Measurements from ENCODE around the gene SETD6.

SETD6 gene

DNA sequence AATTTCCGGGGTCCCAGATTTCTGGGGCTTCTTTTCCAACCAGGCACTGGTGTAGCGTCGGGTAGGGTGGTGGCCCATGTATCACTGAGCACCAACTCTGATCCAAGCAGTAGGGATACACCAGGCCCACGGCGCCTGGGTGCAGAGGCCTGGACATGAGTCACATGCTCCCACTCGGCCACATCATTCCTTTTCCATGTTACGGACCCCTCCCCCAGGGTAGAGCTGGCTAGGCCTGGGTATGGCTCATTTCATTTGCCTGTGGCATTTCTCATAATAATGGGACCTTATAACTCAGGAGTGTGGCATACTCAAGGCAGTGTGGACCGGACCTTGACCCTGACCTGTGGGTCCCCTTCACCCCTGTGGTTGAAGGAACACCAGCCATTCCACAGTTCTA lies 33.4 kb upstream of the SETD6 start:
- no CpG with 5 or more reads among the region's 8 CpGs for WGBS, 2 donors (ENCODE audit: extremely low coverage in 2 of 2, insufficient read length in 2 of 2, insufficient replicate concordance in 1 of 2)

DNA sequence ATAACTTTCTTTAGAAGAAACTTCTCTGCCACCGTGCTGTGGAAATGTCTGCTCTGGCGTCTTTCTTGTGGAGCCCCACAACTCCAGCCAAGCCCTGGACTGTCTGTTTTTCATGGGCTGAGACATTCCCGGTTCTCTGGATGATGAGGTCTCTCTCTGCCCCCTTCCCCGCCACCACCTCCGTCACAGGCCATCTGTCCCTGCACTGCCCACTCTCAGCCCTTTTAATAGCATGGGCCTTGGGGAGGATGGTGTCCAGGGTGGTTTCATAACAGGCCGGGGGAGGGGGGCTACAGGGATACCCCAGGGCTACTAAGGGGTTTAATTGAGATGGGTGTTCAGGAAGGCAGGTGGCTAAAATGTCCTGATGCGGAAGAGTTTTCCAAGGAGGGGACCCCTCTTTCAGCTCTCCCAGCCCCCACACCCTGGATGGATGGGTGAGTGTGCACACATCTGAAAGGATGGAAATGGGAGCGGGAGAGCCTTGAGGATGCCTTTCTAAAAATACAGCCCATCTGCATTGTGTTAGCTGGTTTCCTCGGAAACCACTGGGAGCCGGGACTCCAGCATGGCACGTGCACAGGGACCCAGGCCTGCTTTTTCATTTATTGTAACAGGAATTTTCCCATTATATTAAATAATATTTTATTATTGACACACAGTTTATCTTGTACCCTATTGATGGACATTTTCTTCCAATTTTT lies 30.0 kb upstream of the SETD6 start:
- Histone ChIP-seq H3K4me3 (ENCODE audit: low read length in 2 of 2) (no peak overlapping the region), H2BK120ac (ENCODE audit: low read depth, low read length) (no peak overlapping the region), H4K91ac (ENCODE audit: low read depth, low read length, poor library complexity) (no peak overlapping the region), H3K9me3 (replicated peaks in 1 of 2; ENCODE audit: control insufficient read depth in 2 of 2, insufficient read depth in 1 of 2, low read depth in 1 of 2, low read length in 2 of 2) (no peaks in the 10 kb centered on the region), H4K8ac (ENCODE audit: low read depth, low read length) (no peak overlapping the region), H2BK12ac (ENCODE audit: low read length) (no peak overlapping the region), H3K36me3 (replicated peaks in 1 of 2; ENCODE audit: control insufficient read depth in 2 of 2, insufficient read depth in 2 of 2, low read length in 2 of 2) (no peaks in the 10 kb centered on the region), H3K18ac (ENCODE audit: low read length) (no peak overlapping the region), H2BK5ac (ENCODE audit: low read length) (no peak overlapping the region), H2AK5ac (ENCODE audit: low read depth, low read length) (no peak overlapping the region), H2AFZ (ENCODE audit: low read length) (no peak overlapping the region), H3K4ac (ENCODE audit: low read length) (no peak overlapping the region), H3K27ac (replicated peaks; ENCODE audit: low read length) (no peak overlapping the region), H3K4me2 (ENCODE audit: insufficient read depth, low read length, poor library complexity, severe bottlenecking) (no peak overlapping the region), H3K9ac (ENCODE audit: low read depth, low read length, poor library complexity) (no peak overlapping the region), H3K23ac (ENCODE audit: low read depth, low read length, poor library complexity) (no peak overlapping the region), H3K14ac (ENCODE audit: low read length) (no peak overlapping the region), H2BK15ac (ENCODE audit: low read length) (no peak overlapping the region), H3K27me3 (ENCODE audit: control insufficient read depth in 3 of 3, insufficient read depth in 3 of 3, low read depth in 1 of 3, low read length in 3 of 3) (no peaks in the 10 kb centered on the region), H3K79me1 (ENCODE audit: low read depth, low read length) (no peaks in the 10 kb centered on the region), H3K4me1 (ENCODE audit: control insufficient read depth in 2 of 2, insufficient read depth in 1 of 2, low read depth in 1 of 2, low read length in 2 of 2) (peaks cover 6 to 11% of the 10 kb centered on the region in 2 donors)
- DNase-seq (ENCODE audit: low spot score) = no peak
- WGBS, 2 donors (ENCODE audit: extremely low coverage in 2 of 2, insufficient read length in 2 of 2, insufficient replicate concordance in 1 of 2) = no CpG with 5 or more reads among the region's 11 CpGs

More for the DNA sequence above, 33.4 kb upstream of the SETD6 start:
- Histone ChIP-seq H3K4me3 (ENCODE audit: low read length in 2 of 2) (no peak overlapping the region), H2BK120ac (ENCODE audit: low read depth, low read length) (no peak overlapping the region), H2BK15ac (ENCODE audit: low read length) (no peak overlapping the region), H3K9me3 (replicated peaks in 1 of 2; ENCODE audit: control insufficient read depth in 2 of 2, insufficient read depth in 1 of 2, low read depth in 1 of 2, low read length in 2 of 2) (no peaks in the 10 kb centered on the region), H3K4me1 (ENCODE audit: control insufficient read depth in 2 of 2, insufficient read depth in 1 of 2, low read depth in 1 of 2, low read length in 2 of 2) (peaks cover 6% of the 10 kb centered on the region in 2 donors), H3K36me3 (replicated peaks in 1 of 2; ENCODE audit: control insufficient read depth in 2 of 2, insufficient read depth in 2 of 2, low read length in 2 of 2) (no peaks in the 10 kb centered on the region), H2AK5ac (ENCODE audit: low read depth, low read length) (no peak overlapping the region), H3K14ac (ENCODE audit: low read length) (no peak overlapping the region), H2AFZ (ENCODE audit: low read length) (peak overlapping the region; percentile 20), H4K91ac (ENCODE audit: low read depth, low read length, poor library complexity) (no peak overlapping the region), H3K18ac (ENCODE audit: low read length) (no peak overlapping the region), H4K8ac (ENCODE audit: low read depth, low read length) (no peak overlapping the region), H3K79me1 (ENCODE audit: low read depth, low read length) (no peaks in the 10 kb centered on the region), H3K9ac (ENCODE audit: low read depth, low read length, poor library complexity) (no peak overlapping the region), H2BK5ac (ENCODE audit: low read length) (no peak overlapping the region), H2BK12ac (ENCODE audit: low read length) (no peak overlapping the region), H3K27me3 (ENCODE audit: control insufficient read depth in 3 of 3, insufficient read depth in 3 of 3, low read depth in 1 of 3, low read length in 3 of 3) (peaks cover 0 to 6% (median 0%) of the 10 kb centered on the region in 3 experiments), H3K23ac (ENCODE audit: low read depth, low read length, poor library complexity) (no peak overlapping the region), H3K4ac (ENCODE audit: low read length) (no peak overlapping the region), H3K27ac (replicated peaks; ENCODE audit: low read length) (no peak overlapping the region), H3K4me2 (ENCODE audit: insufficient read depth, low read length, poor library complexity, severe bottlenecking) (no peak overlapping the region)
- DNase-seq (ENCODE audit: low spot score) = no peak

DNA sequence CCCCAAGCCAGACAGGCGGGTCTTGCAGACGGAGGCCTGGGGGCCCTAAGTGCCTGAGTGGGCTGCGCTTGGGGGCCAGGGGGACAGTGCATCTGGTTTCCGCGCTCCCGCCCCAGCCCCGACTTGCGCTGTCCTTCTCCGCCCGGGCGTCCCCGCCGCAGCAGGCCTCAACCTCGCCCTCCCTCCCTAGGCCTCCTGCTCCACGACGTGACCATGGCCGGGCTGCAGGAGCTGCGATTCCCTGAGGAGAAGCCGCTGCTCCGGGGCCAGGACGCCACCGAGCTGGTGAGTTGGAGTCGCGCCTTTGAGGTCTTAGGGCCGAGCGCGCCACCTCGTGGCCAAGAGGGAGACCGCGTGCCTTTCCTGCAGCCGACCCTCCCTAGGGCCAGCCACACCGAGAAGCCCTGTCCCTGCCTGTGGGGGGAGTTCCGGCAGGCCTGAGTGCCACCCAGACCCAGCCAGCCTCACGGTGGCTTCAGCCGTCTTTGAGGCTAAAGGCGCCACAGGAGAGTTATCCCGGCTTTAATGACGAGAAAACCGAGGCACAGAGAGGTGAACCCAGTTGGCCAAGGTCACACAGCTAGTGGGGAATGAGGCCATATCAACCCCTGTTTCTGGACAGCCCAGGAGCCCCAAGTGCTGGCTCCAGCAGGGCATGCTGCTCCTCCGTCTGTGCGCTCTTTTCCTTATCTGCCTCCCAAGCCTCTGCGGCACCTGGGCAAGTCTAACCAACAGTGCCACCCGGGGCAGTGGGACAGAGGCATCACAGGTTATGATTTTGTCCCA lies 27.6 kb upstream of the SETD6 start:
- H4K8ac ChIP-seq (ENCODE audit: low read depth, low read length) = no peak overlapping the region
- H3K4ac ChIP-seq (ENCODE audit: low read length) = no peak overlapping the region

DNA sequence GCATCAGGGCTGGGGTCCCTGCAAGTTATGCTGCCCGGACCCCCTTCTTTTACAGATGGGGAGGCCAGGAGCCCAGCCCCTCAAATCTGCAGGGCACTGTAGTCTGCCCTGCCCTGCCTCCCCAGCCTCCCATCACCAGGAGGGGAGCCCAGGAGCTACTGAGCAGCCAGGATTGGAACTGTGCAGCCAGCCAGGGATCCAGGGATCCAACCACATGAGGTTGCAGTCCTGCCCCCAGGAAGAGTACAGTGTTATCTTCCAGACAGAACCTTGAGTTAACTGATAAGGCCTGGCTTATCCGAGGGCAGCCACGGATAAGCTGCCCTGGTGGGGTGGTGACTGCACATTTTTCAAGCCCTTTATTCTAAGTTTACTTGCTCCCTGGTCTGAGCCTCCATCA lies 26.8 kb upstream of the SETD6 start:
- Histone ChIP-seq H2BK5ac (ENCODE audit: low read length) (no peak overlapping the region), H3K79me1 (ENCODE audit: low read depth, low read length) (no peaks in the 10 kb centered on the region), H3K4ac (ENCODE audit: low read length) (no peak overlapping the region), H3K18ac (ENCODE audit: low read length) (no peak overlapping the region), H2BK120ac (ENCODE audit: low read depth, low read length) (no peak overlapping the region), H4K91ac (ENCODE audit: low read depth, low read length, poor library complexity) (no peak overlapping the region), H3K23ac (ENCODE audit: low read depth, low read length, poor library complexity) (peak overlapping the region; percentile 69), H3K9ac (ENCODE audit: low read depth, low read length, poor library complexity) (no peak overlapping the region), H3K14ac (ENCODE audit: low read length) (no peak overlapping the region), H2AK5ac (ENCODE audit: low read depth, low read length) (peak overlapping the region; percentile 67), H3K4me2 (ENCODE audit: insufficient read depth, low read length, poor library complexity, severe bottlenecking) (no peak overlapping the region), H2BK12ac (ENCODE audit: low read length) (no peak overlapping the region), H2BK15ac (ENCODE audit: low read length) (peak overlapping the region; percentile 59), H2AFZ (ENCODE audit: low read length) (peak overlapping the region; percentile 63), H3K4me1 (ENCODE audit: control insufficient read depth in 2 of 2, insufficient read depth in 1 of 2, low read depth in 1 of 2, low read length in 2 of 2) (peaks cover 17 to 23% of the 10 kb centered on the region in 2 donors), H3K27ac (replicated peaks; ENCODE audit: low read length) (no peak overlapping the region), H4K8ac (ENCODE audit: low read depth, low read length) (no peak overlapping the region), H3K4me3 (ENCODE audit: low read length in 2 of 2) (no peak overlapping the region), H3K9me3 (replicated peaks in 1 of 2; ENCODE audit: control insufficient read depth in 2 of 2, insufficient read depth in 1 of 2, low read depth in 1 of 2, low read length in 2 of 2) (no peaks in the 10 kb centered on the region), H3K36me3 (replicated peaks in 1 of 2; ENCODE audit: control insufficient read depth in 2 of 2, insufficient read depth in 2 of 2, low read length in 2 of 2) (no peaks in the 10 kb centered on the region), H3K27me3 (ENCODE audit: control insufficient read depth in 3 of 3, insufficient read depth in 3 of 3, low read depth in 1 of 3, low read length in 3 of 3) (no peaks in the 10 kb centered on the region)
- WGBS, 2 donors (ENCODE audit: extremely low coverage in 2 of 2, insufficient read length in 2 of 2, insufficient replicate concordance in 1 of 2) = no CpG with 5 or more reads among the region's 3 CpGs
- DNase-seq (ENCODE audit: low spot score) = no peak

More for the DNA sequence above, 27.6 kb upstream of the SETD6 start:
- no peak overlapping the region for H3K14ac ChIP-seq (ENCODE audit: low read length)
- H3K4me1 ChIP-seq (ENCODE audit: control insufficient read depth in 2 of 2, insufficient read depth in 1 of 2, low read depth in 1 of 2, low read length in 2 of 2) = peaks cover 13 to 19% of the 10 kb centered on the region in 2 donors
- H2BK12ac ChIP-seq (ENCODE audit: low read length) = no peak overlapping the region
- H2BK120ac ChIP-seq (ENCODE audit: low read depth, low read length) = no peak overlapping the region
- H2AK5ac ChIP-seq (ENCODE audit: low read depth, low read length) = peak overlapping the region; percentile 67
- no peaks in the 10 kb centered on the region for H3K27me3 ChIP-seq (ENCODE audit: control insufficient read depth in 3 of 3, insufficient read depth in 3 of 3, low read depth in 1 of 3, low read length in 3 of 3)
- H2BK5ac ChIP-seq (ENCODE audit: low read length) = no peak overlapping the region
- H3K27ac ChIP-seq (replicated peaks; ENCODE audit: low read length) = no peak overlapping the region
- peak; percentile 87 for DNase-seq (ENCODE audit: low spot score)
- H4K91ac ChIP-seq (ENCODE audit: low read depth, low read length, poor library complexity) = no peak overlapping the region
- no peak overlapping the region for H3K4me3 ChIP-seq (ENCODE audit: low read length in 2 of 2)
- H3K23ac ChIP-seq (ENCODE audit: low read depth, low read length, poor library complexity) = peak overlapping the region; percentile 20
- H3K36me3 ChIP-seq (replicated peaks in 1 of 2; ENCODE audit: control insufficient read depth in 2 of 2, insufficient read depth in 2 of 2, low read length in 2 of 2) = no peaks in the 10 kb centered on the region
- no peaks in the 10 kb centered on the region for H3K9me3 ChIP-seq (replicated peaks in 1 of 2; ENCODE audit: control insufficient read depth in 2 of 2, insufficient read depth in 1 of 2, low read depth in 1 of 2, low read length in 2 of 2)
- peak overlapping the region; percentile 79 for H3K18ac ChIP-seq (ENCODE audit: low read length)
- no peak overlapping the region for H3K4me2 ChIP-seq (ENCODE audit: insufficient read depth, low read length, poor library complexity, severe bottlenecking)
- H3K9ac ChIP-seq (ENCODE audit: low read depth, low read length, poor library complexity) = no peak overlapping the region
- H2BK15ac ChIP-seq (ENCODE audit: low read length) = no peak overlapping the region
- H2AFZ ChIP-seq (ENCODE audit: low read length) = peak overlapping the region; percentile 94
- H3K79me1 ChIP-seq (ENCODE audit: low read depth, low read length) = no peaks in the 10 kb centered on the region
- WGBS, 2 donors (ENCODE audit: extremely low coverage in 2 of 2, insufficient read length in 2 of 2, insufficient replicate concordance in 1 of 2) = no CpG with 5 or more reads among the region's 43 CpGs
